GM04503 (cell line): ENCODE results near the gene PSMD5.
A peak's percentile ranks its signal among the peaks of the same experiment; 100 is the strongest.

Experiments used
- DNase-seq: peaks from one replicate; pipeline ENCODE4 v3.0.0-alpha.2; 2012; ENCODE audit warnings: low read depth

PSMD5 gene

DNA sequence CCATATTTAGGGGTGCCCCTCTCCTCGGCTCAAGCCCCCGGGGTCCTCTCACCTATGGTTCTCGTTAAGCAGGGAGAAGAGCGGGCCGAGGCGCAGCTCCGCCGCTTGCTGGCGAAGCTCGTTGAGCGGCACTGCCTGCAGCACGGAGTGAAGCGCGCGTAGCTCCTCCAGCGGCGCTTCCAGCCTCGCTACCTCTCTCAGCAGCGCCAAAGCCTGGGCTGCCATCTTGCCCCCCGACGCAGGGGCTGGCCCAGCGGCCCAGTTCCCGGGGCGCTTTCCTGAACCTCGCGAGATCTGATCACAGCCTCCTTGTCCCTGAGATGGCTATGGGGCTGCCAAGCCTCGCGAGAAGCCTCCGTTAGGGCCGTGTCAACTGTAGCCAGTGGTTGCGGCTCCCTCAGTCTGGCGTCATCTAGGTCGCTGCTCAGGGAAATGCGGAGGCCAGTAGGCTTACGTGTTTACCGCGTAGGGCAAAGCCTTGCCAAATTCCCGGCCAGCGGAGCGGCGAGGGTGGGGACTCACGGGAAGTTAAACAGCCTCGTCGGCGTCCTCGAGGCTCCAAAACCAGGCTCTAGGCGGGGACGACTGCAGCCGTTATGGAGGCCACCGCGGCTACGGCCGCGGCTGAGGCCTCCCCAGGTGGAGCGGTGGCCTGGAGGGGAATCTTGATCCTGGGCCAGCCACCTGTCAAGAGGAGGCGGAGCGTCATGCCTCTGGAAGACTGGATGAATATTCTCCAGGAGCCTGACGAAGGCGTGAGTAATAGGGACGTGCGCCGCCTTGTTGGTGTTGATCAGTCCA lies at the start of gene PSMD5:
PSMD5 (minus strand) TSS at position 238 of the 801 bp plus-strand sequence; CDS start at position 225, 13 bp downstream.
- peak; percentile 81 for DNase-seq

GRCh38 chr9:120891884-120892747 lies 49.4 kb upstream of the PSMD5 start:
- DNase-seq: no peak

- DNase-seq: no peak
Measured at GRCh38 chr9:120891245-120891883, 48.6 kb upstream of the PSMD5 start.

DNA sequence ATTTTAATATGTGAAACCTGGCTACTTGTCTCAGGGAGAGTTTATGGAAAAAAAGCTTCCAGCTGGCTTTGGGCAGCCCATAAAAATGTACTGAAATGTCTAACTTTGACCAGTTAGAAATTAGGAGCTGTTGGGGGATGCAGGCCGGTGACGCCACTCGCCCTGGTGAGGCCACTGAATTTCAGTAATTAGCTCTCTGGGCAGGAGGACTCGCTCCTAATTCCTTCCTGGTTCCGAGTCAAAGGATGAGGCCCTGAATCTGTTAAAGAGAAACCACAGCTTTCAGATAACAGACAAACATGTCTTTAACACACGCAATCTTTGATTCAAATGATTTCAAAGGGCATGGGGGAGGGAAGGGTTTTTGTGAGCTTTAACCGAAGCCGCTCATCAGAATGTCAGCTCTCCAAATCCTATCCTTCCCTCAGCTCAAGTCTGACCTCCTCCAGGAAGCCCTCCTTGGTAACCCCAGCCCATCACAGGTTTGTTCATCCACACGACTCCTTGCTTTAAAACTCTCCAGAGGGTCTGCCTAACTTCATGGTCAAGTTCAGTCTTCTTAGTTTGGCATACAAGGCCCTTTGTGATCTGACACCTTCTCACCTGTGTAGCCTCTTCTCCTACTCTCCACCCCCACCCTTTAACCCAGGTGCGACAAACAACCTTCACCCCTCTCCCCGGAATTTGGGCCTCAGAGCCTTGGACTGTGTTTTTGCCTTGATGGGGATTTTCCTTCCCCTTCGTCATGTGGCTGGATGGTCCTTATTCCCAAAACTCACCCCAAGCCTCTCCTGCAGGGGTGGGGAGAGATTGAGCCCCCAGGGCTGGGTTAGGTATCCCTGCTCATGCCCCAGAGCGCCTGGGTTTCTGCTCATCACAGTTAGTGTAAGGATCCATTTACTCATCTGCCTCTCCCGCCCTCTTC lies 47.9 kb upstream of the PSMD5 start:
- no peak for DNase-seq

DNA sequence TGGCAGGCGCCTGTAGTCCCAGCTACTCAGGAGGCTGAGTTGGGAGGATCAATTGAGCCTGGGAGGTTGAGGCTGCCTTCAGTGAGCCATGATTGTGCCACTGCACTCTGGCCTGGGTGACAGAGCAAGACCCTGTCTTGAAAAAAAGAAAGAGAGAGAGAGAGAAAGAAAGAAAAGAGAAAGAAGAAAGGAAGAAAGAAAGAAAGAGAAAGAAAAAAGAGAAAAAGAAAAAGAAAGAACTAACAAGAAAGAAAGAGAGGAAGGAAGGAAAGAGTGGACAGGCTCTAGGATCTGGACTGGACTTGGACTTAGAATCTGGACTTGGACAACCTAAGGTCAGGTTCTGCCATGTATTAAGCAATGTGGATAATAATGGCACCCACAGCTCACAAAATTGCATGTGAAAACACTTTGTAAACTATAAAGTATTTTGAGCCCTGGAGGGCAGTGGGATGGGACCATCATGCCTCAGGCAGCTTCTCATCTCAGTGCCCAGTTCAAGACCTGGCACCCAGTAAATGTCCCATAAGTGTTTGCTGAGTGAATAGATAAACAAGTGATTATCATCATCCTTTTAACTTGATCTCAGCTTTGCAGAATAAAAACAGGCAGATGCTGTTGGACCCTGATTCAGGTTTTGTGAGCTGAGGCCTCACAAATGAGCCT lies 47.0 kb upstream of the PSMD5 start:
- no peak for DNase-seq

- DNase-seq: no peak
Measured at GRCh38 chr9:120888626-120889025, 45.9 kb upstream of the PSMD5 start.

DNA sequence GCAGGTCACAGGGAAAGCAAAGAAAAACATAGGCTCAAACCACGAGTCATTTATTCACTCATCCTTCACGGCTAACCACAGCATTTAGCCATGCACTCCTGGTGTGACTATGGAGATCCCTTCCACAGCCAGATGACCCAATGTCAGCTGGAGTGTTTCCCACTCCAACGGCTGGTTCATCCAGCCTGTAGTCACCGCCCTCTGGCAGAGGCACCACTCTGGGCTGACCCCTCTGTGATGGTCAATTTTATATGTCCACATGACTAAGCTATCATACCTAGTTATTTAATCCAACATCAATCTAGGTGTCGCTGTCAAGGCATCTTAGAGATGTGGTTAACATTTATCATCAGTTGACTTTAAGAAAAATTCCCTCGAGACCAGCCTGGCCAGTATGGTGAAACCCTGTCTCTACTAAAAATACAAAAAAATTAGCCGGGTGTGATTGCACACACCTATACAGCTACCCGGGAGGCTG lies 43.8 kb upstream of the PSMD5 start:
- DNase-seq: peak; percentile 51

DNA sequence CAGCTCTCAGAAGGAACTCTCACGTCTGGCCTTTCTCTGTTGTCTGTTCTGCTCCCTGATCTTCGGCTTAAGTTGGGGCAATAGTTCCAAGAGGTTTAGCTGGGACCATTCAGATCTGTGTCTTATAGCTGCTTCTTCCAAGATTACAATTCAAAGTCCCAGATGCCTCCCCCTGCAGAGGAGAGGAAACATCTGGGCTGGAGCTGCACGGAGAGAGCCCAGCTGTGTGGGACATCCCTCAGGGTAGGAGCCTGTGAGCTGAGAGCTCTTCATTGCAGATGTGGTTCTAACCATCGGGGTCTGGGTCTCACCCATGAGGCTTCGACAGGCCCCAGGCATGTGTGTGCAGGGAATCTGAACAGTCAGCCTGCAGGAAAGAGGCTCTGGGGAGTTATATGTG lies 43.2 kb upstream of the PSMD5 start:
- DNase-seq: no peak

GRCh38 chr9:120885457-120885856 lies 42.7 kb upstream of the PSMD5 start:
- DNase-seq: no peak

DNA sequence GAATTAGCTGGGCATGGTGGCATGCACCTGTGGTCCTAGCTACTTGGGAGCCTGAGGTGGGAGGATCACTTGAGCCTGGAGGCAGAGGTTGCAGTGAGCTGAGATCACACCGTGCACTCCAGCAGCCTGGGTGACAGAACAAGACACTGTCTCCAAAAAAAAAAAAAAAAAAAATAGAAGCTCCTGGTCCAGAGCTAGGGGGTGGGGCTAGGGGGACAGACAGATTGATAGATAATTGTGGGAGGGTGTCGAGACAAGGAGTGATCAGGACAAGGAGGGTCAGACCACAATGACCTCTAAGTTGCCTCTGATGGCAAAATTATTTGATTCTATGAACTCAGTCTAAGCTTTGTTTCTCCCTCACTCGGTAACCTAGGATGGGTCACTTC lies 40.9 kb upstream of the PSMD5 start:
- no peak for DNase-seq

GRCh38 chr9:120882935-120883607 lies 40.3 kb upstream of the PSMD5 start:
- no peak for DNase-seq

DNA sequence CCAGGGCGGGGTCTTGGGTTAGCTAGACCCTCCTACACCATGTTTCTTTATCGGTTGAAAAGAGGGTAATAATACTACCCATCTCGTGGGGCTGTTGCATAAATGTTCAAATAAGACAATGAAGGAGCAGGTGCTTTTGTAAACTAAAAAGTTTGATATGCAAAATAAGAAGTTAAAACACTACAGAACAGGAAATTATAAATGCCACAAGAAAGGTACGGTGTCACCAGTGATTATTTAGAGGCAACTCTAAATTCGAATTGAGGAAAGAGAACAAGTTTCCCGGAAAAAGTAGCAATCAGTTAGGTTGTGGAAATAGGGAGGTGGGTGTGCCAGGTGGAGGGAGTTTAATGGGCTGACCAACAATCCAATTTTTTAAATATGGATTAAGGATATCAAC lies 36.7 kb upstream of the PSMD5 start:
- no peak for DNase-seq

- no peak for DNase-seq
Measured at GRCh38 chr9:120878188-120879130, 35.7 kb upstream of the PSMD5 start.

- no peak for DNase-seq
Measured at GRCh38 chr9:120877276-120878034, 34.7 kb upstream of the PSMD5 start.

- no peak for DNase-seq
Measured at GRCh38 chr9:120876842-120877240, 34.1 kb upstream of the PSMD5 start, which contains the start of gene PHF19. TSS of gene PHF19 (minus strand) at chr9:120877188. CDS start at chr9:120874741, 2,447 bp downstream.

DNA sequence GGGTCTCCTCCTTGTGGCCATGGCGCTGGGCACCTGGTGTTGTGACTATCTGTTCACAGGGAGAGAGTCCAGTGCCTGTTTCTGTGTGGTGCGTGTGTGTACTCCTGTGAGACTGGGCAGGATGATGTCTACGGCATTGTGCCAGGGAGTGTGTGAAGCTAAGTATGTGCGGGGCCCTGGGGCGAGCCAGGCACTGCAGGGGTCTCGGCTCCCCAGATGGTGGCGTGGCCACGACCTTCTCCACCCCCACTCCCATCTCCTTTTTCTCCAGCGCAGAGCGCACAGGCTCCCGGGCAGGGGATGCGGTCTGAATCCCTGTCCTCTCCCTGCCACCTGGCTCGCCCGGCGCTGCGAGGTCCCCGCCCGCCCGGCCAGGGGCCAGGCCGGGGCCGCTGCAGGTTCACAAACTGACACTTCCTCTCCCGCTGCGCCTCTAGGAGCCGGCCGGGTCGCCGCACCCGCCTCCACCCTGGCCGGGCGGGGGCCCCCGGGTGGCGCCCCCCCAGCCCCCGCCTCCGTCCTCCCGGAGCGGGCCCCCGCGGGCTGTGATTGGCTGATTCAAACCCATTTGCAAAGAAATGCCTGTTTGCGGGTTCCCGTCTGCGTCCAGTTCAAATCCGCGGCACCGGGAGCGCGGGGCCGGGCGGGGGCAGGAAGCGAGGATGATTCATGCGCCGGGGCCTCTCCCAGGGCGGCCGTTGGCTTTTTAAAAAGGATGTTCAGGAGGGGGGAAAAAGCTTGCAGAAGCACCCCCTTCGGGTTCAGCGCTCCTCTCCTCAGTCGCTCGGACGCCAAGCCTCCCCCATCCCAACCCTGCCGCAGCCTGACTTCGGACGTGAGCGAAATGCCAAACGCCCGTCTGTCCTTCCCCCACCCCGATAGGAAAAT lies 33.5 kb upstream of the PSMD5 start:
- DNase-seq: peak; percentile 27

DNA sequence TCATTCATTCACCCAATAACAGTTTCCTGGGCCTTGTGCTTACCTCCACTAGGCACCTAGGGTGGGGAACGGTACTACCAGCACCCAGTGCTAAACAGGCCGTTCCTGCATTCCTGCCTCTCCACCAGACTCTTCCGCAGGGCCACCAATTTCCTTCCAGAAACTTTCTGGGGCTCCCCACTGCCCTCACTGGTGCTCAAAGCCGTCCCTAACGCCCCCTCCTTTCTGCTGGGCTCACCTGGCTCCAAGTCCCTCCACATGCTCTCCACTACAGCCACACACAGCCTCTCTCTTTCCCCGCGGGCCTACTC lies 32.9 kb upstream of the PSMD5 start:
- DNase-seq: no peak
